Ishikawa (cell line): ENCODE data around the gene COPS8.

Experiments used
- CEBPB ChIP-seq: IDR thresholded peaks from 2 replicates; pipeline ENCODE4 v1.6.1; 2012
- CREB1 ChIP-seq: IDR thresholded peaks from 2 replicates; pipeline ENCODE4 v1.6.1; 2012; ENCODE audit warnings: low read depth
- EGR1 ChIP-seq: IDR thresholded peaks from 2 replicates; pipeline ENCODE4 v1.6.1; 2012
- EP300 ChIP-seq: IDR thresholded peaks from 2 replicates; pipeline ENCODE4 v1.6.1; 2012; ENCODE audit warnings: borderline replicate concordance
- FOXM1 ChIP-seq: IDR thresholded peaks from 2 replicates; pipeline ENCODE4 v1.6.1; 2012; ENCODE audit warnings: low read depth, borderline replicate concordance
- MAX ChIP-seq: IDR thresholded peaks from 2 replicates; pipeline ENCODE4 v1.6.1; 2012
- NFIC ChIP-seq: IDR thresholded peaks from 2 replicates; pipeline ENCODE4 v1.6.1; 2012
- RAD21 ChIP-seq: IDR thresholded peaks from 2 replicates; pipeline ENCODE4 v1.6.1; 2012; ENCODE audit warnings: low read depth
- REST ChIP-seq: IDR thresholded peaks from 2 replicates; pipeline ENCODE4 v1.6.1; 2012; ENCODE audit warnings: low read depth, mild to moderate bottlenecking
- TAF1 ChIP-seq: IDR thresholded peaks from 2 replicates; pipeline ENCODE4 v1.6.1; 2012; ENCODE audit warnings: low read depth, mild to moderate bottlenecking
- TCF12 ChIP-seq: IDR thresholded peaks from 2 replicates; pipeline ENCODE4 v1.6.1; 2012; ENCODE audit warnings: low read depth
- TEAD4 ChIP-seq: IDR thresholded peaks from 2 replicates; pipeline ENCODE4 v1.6.1; 2012
- YY1 ChIP-seq: IDR thresholded peaks from 2 replicates; pipeline ENCODE4 v1.6.1; 2012; ENCODE audit warnings: low read depth
- ZBTB7A ChIP-seq: IDR thresholded peaks from 2 replicates; pipeline ENCODE4 v1.6.1; 2012; ENCODE audit warnings: low read depth
- TF ChIP-seq, protein P1 (sequence below): IDR thresholded peaks from 2 replicates; pipeline ENCODE4 v1.6.1; 2012

COPS8 gene

DNA sequence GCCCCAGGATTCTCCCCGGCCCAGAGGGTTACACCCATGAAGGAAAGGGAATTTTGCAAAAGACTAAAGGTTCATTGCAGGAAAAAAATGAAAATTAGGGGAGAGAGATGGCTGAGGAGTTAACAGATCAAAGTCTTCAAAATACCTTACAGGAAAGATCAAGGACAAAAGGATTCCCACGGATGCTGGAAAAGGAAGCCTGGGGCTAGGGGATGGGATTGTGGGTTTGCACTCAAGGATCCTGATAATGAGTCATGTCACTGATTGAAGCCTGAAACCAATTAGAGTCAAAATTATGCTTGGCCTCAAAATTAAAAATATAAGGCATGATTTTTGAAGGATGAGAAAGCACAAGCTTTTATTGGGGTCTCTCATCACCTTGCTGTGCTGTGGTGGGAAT is 32.6 kb upstream of the COPS8 start:
- TF ChIP-seq CREB1 = no peak
- no peak for TF ChIP-seq MAX
- TF ChIP-seq TAF1 = no peak
- TF ChIP-seq ZBTB7A = no peak
- TF ChIP-seq EP300 = no peak
- TF ChIP-seq FOXM1 = no peak
- TF ChIP-seq, protein P1, sequence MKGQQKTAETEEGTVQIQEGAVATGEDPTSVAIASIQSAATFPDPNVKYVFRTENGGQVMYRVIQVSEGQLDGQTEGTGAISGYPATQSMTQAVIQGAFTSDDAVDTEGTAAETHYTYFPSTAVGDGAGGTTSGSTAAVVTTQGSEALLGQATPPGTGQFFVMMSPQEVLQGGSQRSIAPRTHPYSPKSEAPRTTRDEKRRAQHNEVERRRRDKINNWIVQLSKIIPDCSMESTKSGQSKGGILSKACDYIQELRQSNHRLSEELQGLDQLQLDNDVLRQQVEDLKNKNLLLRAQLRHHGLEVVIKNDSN = no peak
- TF ChIP-seq YY1 = no peak
- TF ChIP-seq TCF12 = no peak
- no peak for TF ChIP-seq NFIC
- no peak for TF ChIP-seq RAD21
- no peak for TF ChIP-seq EGR1
- no peak for TF ChIP-seq CEBPB
- no peak for TF ChIP-seq REST
- TF ChIP-seq TEAD4 = no peak

DNA sequence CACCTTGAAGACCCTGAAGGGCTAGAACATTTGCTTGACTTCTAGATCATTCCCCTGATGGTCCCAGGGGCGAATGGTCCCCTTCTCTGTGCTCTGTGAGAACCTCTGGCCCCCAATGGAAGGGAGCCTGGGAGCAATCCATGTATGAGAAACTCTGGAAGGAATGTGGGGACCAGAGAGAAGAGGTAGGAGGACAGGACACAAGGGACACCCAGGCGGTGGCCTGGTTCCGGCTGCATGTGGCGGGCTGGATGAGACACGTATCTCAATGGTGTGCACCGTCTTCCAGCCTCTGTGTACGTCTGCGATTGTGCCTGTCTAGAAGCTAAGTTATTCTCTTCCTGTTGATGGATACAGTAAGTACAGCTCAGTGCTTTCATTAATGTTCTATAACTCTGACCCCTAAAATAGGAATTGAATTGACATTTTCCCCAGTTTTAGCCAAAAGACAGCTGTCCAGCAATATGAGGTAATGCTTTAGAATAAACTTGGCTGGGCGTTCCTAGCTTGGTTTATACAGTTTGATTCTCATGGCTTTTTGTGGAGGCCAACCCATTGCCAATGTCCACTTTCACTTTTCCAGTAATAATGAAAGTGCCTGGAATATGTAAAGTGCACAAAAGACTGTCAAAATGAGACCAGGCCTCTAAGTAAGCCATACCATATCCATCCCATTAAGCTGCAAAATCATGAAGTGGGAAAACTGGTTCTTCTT is 30.1 kb upstream of the COPS8 start:
- TF ChIP-seq ZBTB7A = no peak
- TF ChIP-seq NFIC = no peak
- TF ChIP-seq TCF12 = no peak
- TF ChIP-seq CEBPB = no peak
- no peak for TF ChIP-seq TAF1

DNA sequence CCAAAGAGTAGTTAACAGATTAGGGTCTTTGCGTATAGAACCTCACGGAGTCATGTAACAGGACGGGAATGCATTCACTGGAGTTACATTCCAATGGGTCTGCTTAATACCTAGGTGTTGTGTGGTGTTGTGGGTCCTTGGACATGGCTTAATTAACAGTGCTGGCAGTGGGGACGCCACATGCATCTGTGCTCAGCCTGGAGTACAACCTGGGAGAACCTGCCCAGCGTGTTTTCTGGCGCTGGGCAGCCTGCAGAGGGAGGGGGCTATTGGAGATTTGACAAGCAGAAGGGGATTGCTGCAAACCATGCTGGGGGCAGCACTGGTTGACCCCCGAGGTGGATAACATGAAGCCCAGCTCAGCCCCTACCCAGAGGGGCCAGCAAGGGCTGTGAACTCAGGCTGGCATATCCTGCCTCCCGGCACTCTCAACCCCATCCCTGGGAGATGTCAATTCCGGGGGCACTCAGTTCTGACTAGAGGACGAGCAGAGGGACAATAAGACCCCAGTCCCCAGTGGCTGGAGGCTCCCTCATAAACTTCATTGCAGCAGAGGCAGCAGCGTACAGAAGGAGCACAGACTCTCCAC is 29.3 kb upstream of the COPS8 start:
- no peak for TF ChIP-seq TEAD4
- no peak for TF ChIP-seq NFIC
- TF ChIP-seq, protein P1 = no peak
- no peak for TF ChIP-seq REST
- TF ChIP-seq FOXM1 = no peak
- TF ChIP-seq CREB1 = no peak
- TF ChIP-seq RAD21 = no peak
- TF ChIP-seq EP300 = no peak
- no peak for TF ChIP-seq TCF12
- no peak for TF ChIP-seq TAF1
- no peak for TF ChIP-seq CEBPB
- TF ChIP-seq EGR1 = no peak

GRCh38 chr2:237057107-237057506 is 28.6 kb upstream of the COPS8 start:
- TF ChIP-seq CREB1 (no peak), TAF1 (no peak), CEBPB (no peak), REST (no peak), NFIC (no peak), YY1 (no peak), TCF12 (no peak)
- TF ChIP-seq, protein P1 = no peak
